Stimulated activated CD4-positive, alpha-beta T cell treated with anti-CD3 and anti-CD28 coated beads, Interleukin-4, amount 100 ng/mL, for 1 hour (primary cell): Measurements from ENCODE around the gene MAP1LC3B2.

Experiments used
- DNase-seq: peaks from one replicate; pipeline ENCODE4 v3.0.0-alpha.2; 2020

Gene MAP1LC3B2

DNA sequence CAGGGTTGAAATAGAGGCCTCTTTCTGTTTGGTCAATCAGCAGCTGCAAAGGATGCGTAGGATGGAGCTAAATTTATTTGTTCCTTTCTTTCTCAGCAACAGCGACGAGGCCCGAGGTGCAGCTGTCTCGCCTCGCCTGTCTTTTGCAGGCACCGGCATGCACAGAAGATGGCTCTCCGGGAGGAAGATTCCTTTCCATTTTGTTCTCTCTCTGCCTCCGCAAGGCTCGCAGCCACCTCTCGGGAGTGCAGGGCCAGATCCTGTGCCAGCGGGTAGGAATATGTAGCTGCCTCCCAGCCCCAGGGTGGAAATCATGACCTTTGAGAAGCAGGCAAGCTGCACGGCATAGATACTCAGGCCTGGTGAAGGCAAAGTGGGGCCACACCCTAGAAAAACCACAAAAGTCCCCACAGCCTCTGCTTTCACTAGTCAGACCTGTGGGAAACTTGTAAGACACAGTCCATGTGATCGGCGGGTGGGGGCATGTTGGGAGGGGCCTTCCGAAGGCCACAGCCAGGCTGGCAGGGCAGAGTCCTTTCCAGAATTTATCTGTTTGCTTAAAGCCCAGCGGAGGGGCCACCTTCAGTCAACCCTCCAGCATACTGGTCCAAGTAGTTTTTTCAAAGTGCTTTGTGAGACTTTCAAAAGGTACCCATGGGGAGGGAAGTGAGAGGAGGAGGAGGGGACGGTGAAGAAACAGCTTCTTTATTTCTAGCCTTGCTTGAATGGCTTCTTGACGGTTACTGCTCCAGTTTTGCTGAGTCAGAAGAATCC lies at the start of gene MAP1LC3B2:
Gene MAP1LC3B2 (plus strand): TSS at position 220 of the 774 bp plus-strand sequence. CDS start 16,562 bp downstream, outside the sequence.
- peak; percentile 49 for DNase-seq

DNA sequence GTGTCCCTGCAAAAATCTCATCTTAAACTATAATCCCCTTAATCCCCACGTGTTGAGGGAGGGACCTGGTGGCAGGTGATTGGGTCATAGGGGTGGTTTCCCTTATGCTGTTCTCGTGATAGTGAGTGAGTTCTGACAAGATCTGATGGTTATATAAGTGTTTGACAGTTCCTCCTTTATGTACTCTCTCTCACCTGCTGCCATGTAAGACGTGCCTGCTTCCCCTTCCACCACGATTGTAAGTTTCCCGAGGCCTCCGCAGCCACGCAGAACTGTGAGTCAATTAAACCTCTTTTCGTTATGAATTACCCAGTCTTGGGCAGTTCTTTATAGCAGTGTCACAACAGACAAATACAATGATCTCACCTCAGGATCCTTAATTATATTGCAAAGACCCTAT lies 45.2 kb upstream of the MAP1LC3B2 start:
- no peak for DNase-seq

DNA sequence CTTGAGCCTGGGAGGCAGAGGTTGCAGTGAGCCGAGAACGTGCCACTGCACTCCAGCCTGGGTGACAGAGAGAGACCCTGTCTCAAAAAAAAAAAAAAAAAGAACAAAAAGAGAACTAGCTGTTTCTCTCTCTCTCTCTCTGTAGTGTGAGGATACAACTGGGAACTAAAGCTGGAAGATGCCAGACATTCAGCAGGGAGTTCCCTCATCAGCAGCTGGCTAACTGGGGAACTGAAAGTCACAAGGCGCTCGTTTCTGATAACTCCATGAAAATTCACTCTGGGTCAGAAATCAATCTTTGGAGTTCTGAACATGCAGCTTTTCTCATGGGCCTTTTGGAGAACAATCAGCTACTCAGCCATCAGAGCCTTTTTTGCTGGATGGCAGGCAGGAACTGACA lies 43.5 kb upstream of the MAP1LC3B2 start:
- no peak for DNase-seq

DNA sequence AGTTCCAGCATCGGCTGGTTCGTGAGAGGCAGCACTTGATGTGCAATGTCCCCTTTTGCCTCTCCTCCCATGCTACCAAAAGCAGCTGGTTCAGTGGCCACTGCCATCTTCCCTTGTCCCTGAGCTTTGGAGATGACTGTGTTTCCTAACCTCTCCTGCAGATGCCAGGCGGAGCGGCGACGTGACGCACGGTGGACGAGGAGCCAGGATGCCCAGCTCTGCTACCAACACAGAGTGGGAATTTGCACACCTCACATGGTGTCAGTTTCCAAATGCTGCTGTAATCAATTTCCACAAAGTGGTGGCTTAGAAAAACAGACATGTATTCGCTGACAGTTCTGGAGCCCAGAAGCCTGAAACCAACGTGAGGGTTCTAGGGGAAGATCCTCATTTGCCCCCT lies 42.5 kb upstream of the MAP1LC3B2 start:
- no peak for DNase-seq

DNA sequence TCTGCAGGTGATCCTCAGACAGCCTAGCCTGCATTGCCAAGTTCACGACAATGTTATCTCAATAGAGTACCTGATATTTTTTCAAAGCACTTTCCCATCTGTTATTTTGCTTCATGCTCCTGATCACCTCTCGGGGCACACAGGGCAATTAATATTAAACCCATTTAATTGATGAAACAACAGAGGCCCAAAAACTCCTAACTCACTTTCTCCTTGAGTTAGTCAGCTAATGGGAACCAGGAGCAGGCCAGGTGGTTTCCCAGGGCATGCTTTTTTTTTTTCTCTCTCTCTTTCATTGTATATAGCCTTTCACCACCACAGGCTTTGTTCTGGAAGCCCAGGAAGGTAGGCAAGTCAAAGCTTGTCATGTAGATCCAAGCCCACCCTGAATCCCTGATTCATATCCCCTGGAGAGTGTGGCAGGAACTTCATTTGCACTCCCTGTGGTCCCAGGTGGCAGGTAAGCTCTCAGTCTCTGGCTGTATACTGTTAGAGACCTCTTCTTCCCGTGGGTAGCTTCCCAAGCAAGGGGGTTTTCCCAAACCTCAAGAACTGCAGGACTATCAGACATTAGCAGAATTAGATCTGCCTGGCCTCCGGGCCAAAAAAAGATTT lies 41.6 kb upstream of the MAP1LC3B2 start:
- no peak for DNase-seq

DNA sequence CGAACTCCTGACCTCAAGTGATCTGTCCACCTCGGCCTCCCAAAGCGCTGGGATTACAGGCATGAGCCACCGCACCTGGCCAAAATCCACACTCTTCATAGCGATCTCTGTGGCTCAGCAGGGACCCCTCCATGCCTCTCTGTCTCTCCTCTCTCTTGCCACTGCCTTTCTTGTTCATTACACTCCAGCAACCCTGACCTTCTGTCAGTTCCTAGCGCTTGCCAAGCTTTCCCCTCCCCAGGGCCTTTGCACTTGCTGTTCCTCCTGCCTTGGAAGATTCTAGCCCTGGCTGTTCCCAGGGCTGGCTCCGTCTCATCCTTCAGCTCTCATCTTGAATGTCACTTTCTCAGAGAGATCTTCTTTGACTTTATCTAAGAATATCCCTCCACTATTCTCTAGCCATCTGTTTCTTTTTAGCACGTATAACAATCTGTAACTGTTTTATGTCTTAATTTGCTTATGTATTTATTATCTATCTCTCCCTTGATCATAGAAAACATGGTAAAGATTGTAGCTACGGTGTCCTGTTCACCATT lies 38.9 kb upstream of the MAP1LC3B2 start:
- no peak for DNase-seq

DNA sequence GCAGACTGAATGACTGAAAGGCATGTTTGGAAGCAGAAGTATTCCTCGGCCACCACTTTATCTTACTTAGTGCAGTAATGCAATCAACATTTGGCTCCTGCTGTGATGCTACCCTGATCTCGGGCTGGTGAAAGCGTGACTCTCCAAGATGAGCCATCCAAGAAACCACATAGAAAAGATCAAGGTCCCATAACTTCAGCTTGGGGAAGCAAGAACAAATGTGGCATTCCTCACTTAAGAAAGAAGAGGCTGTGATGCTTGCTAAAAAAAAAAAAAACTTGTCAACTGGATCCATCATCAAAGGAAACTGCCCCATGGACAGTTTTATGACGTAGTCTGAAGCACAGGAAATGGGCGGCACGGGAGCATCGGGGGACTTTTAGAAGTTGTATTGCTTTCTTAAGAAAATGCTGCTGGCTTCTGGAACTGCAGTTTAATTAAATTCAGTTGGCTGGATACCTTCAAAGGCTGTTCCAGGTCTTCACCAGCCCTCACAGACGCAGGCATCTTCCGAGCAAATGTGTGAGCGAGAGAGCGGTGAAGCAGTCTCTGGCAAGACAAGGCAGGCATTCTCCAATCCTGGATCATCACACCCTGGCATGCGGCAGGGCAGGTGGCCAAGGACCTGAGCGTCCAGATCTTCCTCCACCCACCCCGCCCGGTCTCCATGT lies 38.2 kb upstream of the MAP1LC3B2 start:
- DNase-seq, result no peak

DNA sequence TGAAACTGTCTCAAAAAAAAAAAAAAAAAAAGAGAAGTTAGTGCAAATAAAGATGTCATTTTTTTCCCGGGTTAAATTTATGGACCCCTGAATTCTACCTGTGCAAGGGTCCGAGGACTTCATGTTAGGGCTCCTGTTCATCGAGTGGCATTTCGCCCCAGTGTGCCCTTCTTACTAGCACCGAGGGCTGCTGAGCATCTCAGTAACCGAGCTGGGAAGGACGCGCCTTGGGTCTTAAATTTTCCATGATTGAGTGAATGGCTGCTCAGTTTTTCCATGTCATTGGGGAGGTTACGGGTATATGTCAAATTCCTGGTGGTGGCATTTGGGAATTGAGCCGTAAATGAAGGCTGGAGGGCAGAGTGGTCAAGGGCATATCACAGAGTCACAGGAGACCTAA lies 34.9 kb upstream of the MAP1LC3B2 start:
- no peak for DNase-seq

DNA sequence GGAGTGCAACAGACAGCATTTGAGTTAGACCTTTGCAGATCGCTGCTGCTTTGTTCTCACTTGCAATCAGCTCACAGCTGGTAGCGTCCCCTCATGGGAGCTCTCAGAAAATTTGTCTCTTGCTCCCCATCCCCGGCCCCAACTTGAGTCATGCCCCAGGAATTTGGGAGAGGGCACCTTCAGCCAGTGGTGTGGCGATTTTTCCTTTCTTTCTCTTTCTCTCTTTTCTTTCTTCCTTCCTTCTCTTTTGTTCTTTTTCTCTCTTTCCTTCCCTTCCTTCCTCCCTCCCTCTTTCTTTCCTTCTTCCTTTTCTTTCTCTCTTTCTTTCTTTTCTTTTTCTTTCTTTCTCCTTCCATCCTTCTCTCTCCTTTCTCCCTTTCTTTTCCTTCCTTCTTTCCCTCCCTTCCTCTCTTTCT lies 34.2 kb upstream of the MAP1LC3B2 start:
- no peak for DNase-seq

DNA sequence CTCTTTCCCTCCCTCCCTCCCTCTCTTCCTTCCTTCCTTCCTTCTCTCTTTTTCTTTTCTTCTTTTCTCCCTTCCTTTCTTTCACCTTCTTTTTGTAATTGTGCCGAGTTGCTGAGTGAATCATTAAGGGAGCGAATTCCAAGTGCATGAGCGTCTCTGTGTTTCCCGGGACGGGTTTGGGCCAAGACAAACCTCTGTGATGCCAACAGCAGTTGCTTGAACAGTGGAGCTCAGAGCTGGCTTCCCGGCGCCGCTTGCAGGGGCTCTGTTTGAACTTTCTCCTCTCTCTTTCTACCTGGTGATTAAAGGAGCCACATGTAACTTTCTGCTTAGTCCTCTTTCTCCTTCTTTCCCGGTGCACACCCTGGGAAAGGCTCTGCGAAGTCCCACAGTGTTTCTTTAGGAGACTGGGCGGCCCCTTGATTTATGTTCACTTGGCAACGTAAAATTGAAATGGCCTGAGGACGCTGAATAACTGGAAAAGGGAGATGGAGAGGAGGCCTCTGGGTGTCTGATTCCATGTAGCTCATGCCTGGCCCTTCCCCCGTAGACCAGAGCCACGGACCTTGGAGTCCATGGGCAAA lies 33.7 kb upstream of the MAP1LC3B2 start:
- no peak for DNase-seq

DNA sequence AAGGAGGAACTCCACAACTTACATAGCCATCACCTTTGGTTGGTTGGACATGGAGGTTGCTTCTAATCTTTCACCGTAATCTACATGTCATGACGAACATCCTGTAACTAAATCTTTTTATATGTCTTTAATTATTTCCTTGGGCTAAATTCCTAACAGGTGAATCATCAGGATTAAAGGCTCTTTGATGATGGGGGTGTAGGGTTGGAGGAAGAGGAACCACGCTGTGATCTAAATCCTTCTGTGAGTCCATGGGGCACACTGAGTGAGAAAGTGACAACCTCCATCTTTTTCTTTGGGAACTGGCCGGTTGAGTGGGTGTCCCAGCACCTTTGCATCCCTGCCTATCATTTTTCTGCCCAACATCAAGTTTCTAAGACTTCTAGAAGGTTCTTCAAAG lies 31.1 kb upstream of the MAP1LC3B2 start:
- no peak for DNase-seq

DNA sequence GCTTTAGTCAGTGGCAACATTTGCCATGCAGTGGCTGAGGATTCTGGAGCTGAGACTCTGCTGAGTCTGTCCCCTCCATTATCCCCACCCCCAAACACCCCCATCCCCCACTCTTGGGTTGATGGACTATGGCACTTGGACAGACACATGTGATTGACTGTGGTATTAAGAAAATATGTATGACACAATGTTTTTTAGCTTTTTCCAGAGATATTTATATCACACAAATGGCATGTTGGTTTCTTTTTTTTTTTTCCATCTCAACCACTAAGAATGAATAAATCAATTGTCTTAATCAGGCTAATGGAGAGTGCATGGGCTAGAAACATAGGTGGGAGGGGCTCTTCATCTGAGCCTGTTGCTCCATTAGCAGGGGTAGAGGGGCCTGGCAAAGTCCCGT lies 30.7 kb upstream of the MAP1LC3B2 start:
- no peak for DNase-seq

DNA sequence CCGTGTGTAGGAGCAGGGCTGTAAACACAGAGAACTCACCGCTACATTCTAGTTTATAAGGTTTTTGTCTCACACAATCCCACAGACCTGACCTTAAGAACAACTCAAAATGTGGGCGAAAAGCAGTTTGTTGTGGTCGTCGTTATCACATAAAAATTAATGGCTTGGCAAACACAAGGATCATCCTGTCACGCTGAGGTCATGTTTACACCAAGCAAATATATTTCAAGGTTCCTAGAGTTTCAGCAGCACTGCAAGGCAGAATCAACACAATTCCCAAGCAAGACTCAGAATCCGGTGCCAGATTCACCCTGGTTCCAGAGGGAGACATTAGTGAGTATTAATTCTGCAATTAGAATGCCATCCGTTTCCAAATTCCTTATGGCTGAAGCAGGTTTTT lies 30.1 kb upstream of the MAP1LC3B2 start:
- DNase-seq, result no peak

DNA sequence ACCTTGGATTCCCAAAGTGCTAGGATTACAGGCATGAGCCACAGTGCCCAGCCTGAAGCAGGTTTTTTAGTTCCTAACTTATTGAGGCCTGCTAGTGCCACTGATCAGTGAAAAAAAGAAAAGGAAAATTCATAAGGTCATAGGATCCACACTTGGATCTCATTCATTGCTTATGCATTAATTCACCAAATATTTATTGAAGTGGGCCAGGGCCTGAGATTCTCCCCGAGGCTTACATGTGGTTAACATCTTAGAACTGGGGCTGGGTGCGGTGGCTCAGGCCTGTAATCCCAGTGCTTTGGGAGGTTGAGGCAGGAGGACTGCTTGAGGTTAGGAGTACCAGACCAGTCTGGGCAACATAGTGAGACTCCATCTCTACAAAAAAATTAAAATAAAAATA lies 29.5 kb upstream of the MAP1LC3B2 start:
- DNase-seq, result no peak

DNA sequence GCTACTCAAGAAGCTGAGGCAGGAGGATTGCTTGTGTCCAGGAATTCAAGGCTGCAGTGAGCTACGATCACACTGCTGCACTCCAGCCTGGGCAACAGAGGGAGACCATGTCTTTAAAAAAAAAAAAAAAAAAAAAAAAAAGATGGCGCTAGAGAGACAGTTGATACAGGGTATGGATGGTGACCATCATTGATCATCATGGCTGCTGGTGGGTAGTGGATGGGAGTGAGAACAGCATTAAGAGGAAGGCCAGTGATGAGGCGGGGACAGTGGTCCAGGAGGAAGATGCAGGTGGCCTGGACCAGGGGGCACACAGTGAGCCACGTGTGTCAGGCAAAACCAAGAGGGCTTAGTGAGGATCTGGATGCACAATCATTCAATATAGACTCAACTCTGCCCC lies 26.8 kb upstream of the MAP1LC3B2 start:
- DNase-seq, result no peak

DNA sequence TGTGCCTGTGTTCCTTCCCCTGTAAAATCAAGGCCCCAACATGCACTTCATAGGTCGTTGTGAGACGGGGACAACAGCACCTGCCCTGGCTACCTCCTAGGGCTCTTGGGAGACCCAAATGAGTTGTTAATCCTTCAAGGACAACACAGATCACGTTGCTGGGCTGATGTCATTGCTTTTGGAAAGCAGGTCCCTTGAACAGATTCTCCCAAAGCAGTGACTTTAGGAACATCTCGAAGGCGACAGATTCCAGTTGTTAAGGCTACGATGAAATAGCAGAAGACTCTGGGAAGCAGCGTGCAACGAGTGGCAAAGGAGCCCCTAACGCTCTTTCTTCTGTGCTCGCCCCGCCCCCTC lies 26.2 kb upstream of the MAP1LC3B2 start:
- no peak for DNase-seq

DNA sequence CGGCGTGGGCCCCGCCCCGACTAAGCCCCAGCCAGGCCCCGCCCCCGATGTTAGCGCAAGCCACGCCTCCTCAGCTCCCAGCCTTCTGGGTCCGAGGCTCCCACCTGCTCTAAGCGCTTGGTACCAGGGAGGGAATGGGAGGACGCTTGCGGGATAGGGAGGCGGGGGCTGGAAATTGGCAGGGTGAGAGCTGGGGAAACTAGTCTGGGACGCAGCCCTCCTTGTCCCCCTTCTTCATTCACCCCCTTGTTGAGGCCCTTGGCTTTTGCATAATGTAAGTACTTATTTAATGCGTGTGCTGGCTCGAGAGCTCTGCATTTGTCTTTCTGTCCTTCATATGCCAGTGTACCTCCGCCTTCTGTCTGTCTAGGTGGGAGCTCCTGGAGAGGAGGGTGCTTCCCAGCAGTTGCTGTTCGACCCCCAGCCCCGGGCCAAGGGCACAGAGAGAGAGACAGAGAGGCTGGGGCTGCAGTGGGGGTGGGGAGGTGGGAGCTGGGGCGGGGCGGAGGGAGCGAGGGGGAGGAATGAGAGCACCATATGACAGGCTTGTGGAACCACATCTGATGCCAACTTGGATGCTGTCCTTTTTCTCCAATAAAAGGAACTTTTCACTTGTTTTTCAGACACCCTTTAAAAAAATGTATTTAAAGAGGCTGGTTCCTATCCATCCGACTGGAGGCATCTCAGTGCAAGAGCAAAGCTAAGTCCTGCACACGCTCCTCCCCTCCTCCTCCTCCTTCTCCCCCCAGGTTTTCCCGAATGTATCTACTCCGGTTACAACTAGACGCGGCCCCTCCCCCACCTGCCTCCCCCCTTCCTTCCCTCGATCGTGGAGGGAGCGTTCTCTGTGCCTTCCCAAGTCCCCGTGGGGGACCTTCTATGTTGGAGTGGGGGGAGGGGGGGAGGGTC lies 25.6 kb upstream of the MAP1LC3B2 start:
- peak; percentile 82 for DNase-seq

DNA sequence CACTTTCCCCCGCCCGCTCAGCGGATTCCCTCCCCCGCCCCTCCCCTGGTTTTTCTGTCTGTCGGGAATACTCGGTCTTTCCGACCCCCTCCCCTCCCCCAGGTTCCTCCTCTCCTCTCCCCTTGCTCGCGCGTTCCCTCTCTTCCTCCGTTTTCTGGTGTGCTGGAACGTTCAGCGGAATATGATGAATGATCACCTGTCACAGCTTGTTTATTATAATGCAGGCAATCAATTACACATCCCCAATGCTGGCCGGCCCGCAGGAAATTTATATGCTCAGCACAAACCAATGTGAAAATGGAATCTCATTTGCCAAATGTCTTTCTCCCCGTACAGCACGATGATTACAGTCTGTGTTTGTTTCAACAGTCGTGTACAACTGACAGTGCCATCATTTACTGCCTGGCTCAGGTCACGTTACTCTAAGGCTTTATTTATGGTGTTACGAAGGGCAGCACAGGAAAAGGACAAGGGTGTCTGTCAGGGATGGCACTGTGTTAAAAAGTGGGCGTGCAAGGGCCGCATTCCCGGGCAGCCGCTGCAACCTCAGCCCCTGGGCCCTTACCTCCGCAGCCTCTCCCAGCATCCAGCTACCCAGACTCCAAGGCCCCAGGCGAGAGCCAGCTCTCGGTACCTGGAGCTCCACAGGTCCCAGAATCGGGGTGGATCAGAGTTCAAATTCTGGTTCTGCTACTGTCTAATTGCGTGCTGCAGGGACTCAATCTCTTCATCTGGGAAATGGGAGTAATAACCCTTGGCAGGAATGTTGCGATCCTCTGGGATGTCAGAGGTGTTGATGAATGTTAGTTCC lies 24.7 kb upstream of the MAP1LC3B2 start:
- DNase-seq, result no peak

DNA sequence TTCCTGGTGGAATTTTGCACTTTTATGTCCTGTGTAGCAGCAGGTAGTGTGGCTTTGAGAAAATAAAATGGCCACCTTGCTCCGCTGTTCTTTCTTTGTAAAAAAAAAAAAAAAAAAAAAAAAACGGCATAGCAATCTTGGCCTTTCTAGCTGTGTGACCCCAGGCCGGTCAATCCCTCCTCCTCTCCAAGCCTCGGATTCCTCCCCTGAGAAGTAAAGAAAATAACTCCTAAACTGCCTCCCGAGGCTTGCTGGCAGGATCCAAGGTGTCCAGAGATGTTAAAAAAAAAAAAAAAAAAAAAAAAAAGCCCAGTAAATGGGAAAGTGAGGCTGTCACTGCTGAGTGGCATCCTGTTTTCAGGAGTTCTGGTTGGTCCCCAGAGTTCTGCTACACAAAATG lies 23.9 kb upstream of the MAP1LC3B2 start:
- no peak for DNase-seq

DNA sequence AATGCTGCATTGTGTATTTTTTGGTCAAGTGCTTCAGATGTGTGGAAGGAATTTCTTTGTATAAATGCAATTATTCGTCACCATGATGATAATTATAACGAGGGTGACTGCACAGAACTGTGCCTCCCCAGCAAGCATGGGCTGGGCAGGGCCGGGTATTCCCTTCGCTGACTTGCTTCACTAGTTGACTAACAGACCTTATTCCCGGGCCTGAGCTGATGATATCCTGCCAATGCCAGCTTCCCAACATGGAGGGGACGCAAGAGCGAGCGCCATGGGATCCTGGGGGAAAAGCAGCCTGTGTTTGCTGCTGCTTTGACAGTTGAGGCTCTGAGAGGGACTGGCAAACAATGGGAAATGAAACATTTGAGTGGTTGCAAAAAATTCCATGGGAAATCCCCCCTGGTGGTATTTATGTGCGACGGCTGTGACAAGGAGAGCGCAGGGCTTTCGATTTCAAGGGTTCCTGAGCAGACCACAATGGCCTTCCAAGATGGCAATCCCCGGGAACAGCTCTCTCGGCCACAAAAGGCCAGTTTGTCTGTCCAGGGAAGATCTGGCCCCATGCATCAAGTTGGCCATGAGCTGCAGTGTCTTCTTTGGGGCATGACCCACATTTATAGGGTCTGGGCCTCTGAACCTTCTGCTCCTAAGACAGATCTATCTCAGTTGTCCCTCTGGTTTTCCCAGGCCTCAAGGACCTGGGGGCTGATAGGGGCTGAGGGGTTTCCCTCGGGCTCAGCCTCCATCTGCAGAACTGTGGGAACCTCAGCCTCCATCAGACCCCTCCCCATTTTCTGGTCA lies 21.9 kb upstream of the MAP1LC3B2 start:
- no peak for DNase-seq
